SU-DHL-6 (cell line): ENCODE results near the gene IL36RN.

ENCODE experiments used
- H2AFZ ChIP-seq: fragments of 200-600 bp; sonication (generic); 2 replicates; pipeline ENCODE4 v1.6.1; 2014; ENCODE audit warnings: low read depth, mild to moderate bottlenecking, moderate library complexity, mixed read lengths, antibody characterized with exemption, low read length; ENCODE audit not compliant: severe bottlenecking
- H3F3A ChIP-seq: fragments of 200-600 bp; shearing (Covaris generic); 2 replicates; pipeline ENCODE4 v1.6.0; 2016; ENCODE audit warnings: antibody characterized with exemption, mild to moderate bottlenecking; ENCODE audit not compliant: insufficient read depth
- H3K27ac ChIP-seq: fragments of 200-600 bp; sonication (generic); 2 replicates; pipeline ENCODE4 v1.5.1; 2016; ENCODE audit warnings: low read depth, mild to moderate bottlenecking, low read length, moderate library complexity, mixed read lengths
- H3K27me3 ChIP-seq: fragments of 200-600 bp; sonication (generic), shearing (Covaris generic); 2 replicates; pipeline ENCODE4 v1.6.0; 2014; ENCODE audit warnings: mild to moderate bottlenecking, low read length
- H3K36me3 ChIP-seq: fragments of 200-600 bp; sonication (generic); 2 replicates; pipeline ENCODE4 v1.6.1; 2014; ENCODE audit warnings: mild to moderate bottlenecking, low read length, mixed read lengths
- H3K4me2 ChIP-seq: fragments of 300-600, 200-600 bp; shearing (Covaris generic), sonication (generic); 2 replicates; pipeline ENCODE4 v1.6.0; 2014; ENCODE audit warnings: low read length, low read depth, mild to moderate bottlenecking; ENCODE audit not compliant: poor library complexity, severe bottlenecking
- H3K4me3 ChIP-seq: fragments of 200-600 bp; sonication (generic); 2 replicates; pipeline ENCODE4 v1.5.1; 2014; ENCODE audit warnings: antibody characterized with exemption, low read length, mild to moderate bottlenecking, mixed read lengths; ENCODE audit not compliant: insufficient read depth, poor library complexity, severe bottlenecking
- H3K79me2 ChIP-seq: fragments of 200-600 bp; sonication (generic); 2 replicates; pipeline ENCODE4 v1.6.1; 2014; ENCODE audit warnings: mild to moderate bottlenecking, low read length, moderate library complexity; ENCODE audit not compliant: insufficient read depth
- H3K9ac ChIP-seq: fragments of 200-600 bp; sonication (generic); 2 replicates; pipeline ENCODE4 v1.7.0; 2014; ENCODE audit warnings: mild to moderate bottlenecking, low read length
- H3K9me2 ChIP-seq: fragments of 200-600 bp; sonication (generic); replicated peaks from 2 replicates; pipeline ENCODE4 v1.6.1; 2014; ENCODE audit warnings: low read length; ENCODE audit not compliant: insufficient read depth
- H3K9me3 ChIP-seq: fragments of 200-600 bp; sonication (generic); 2 replicates; pipeline ENCODE4 v1.6.1; 2014; ENCODE audit warnings: low read length, mixed read lengths; ENCODE audit not compliant: insufficient read depth
- H4K20me1 ChIP-seq: fragments of 200-600 bp; sonication (generic); 2 replicates; pipeline ENCODE4 v1.6.1; 2014; ENCODE audit warnings: low read depth, mild to moderate bottlenecking, antibody characterized with exemption, low read length, moderate library complexity, mixed read lengths
- CTCF ChIP-seq: fragments of 200-600 bp; sonication (generic); IDR thresholded peaks from one replicate; pipeline ENCODE4 v1.5.1; 2017; ENCODE audit warnings: antibody characterized with exemption, mild to moderate bottlenecking, low read length, moderate library complexity; ENCODE audit not compliant: insufficient read depth, poor library complexity, severe bottlenecking
- EZH2phosphoT487 ChIP-seq: fragments of 200-600 bp; sonication (generic), shearing (Covaris generic); conservative IDR thresholded peaks from 2 replicates; pipeline ENCODE4 v1.6.1; 2018; ENCODE audit warnings: mild to moderate bottlenecking, antibody characterized with exemption, low read length, moderate library complexity, mixed read lengths

Gene IL36RN

DNA sequence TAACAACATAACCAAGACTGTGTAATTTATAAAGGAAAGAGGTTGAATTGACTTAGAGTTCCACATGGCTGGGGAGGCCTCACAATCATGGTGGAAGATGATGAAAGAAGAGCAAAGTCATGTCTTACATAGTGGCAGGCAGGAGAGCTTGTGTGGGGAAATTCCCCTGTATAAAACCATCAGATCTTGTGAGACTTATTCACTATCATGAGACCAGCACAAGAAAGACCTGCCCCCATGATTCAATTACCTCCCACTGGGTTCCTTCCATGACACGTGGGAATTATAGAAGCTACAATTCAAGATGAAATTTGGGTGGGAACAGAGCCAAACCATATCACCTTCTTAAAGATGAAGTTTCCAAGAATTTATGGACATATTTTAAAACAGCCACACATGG, 2.5 kb upstream of the IL36RN start:
- Histone ChIP-seq H3K27me3 (no peaks in the 10 kb centered on the region), H3K4me3 (no peak overlapping the region), H3K9me2 (no peaks in the 10 kb centered on the region), H3K4me2 (no peak overlapping the region), H3K9ac (no peak overlapping the region), H2AFZ (no peak overlapping the region), H3K36me3 (no peaks in the 10 kb centered on the region), H3K79me2 (no peaks in the 10 kb centered on the region), H3K9me3 (peaks cover 10% of the 10 kb centered on the region; the same call in 1 of the 2 replicates), H3F3A (no peaks in the 10 kb centered on the region), H3K27ac (no peak overlapping the region), H4K20me1 (no peaks in the 10 kb centered on the region)
- TF ChIP-seq CTCF: no peak
- no peak for TF ChIP-seq EZH2phosphoT487

DNA sequence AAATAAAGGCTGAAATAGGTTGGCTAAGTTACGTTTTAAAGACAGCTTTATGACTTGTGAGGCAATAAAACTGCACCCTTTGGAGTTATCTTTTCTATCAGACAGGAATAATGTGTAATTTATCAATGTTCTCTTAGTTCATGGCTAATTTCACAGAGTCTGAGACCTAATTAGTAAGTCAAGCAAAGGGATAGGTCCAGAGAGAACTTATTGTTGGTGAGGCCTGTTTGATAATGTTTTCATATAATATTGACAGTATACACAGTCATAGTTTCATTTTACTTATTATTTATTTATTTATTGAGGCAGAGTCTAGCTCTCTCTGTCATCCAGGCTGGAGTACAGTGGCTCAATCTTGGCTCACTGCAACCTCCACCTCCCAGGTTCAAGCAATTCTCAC, 1.9 kb upstream of the IL36RN start:
- no peaks in the 10 kb centered on the region for H3K27me3 ChIP-seq
- H3K79me2 ChIP-seq: no peaks in the 10 kb centered on the region
- H3K4me3 ChIP-seq: no peak overlapping the region
- H3K9me3 ChIP-seq: peaks cover 10% of the 10 kb centered on the region; the same call in 1 of the 2 replicates
- H4K20me1 ChIP-seq: no peaks in the 10 kb centered on the region
- H3K9me2 ChIP-seq: no peaks in the 10 kb centered on the region
- no peak overlapping the region for H2AFZ ChIP-seq
- no peak overlapping the region for H3K4me2 ChIP-seq
- no peak for TF ChIP-seq CTCF
- TF ChIP-seq EZH2phosphoT487: no peak
- H3K27ac ChIP-seq: no peak overlapping the region
- H3K9ac ChIP-seq: no peak overlapping the region
- H3F3A ChIP-seq: no peaks in the 10 kb centered on the region
- no peaks in the 10 kb centered on the region for H3K36me3 ChIP-seq

- no peak overlapping the region for H3K4me2 ChIP-seq
- H3K79me2 ChIP-seq: no peaks in the 10 kb centered on the region
- H2AFZ ChIP-seq: no peak overlapping the region
- no peaks in the 10 kb centered on the region for H3K27me3 ChIP-seq
- H3K9me3 ChIP-seq: peaks cover 10% of the 10 kb centered on the region; the same call in 1 of the 2 replicates
- no peak overlapping the region for H3K9ac ChIP-seq
- TF ChIP-seq CTCF (no peak), EZH2phosphoT487 (no peak)
- no peak overlapping the region for H3K27ac ChIP-seq
- H3K4me3 ChIP-seq: no peak overlapping the region
- H4K20me1 ChIP-seq: no peaks in the 10 kb centered on the region
- H3F3A ChIP-seq: no peaks in the 10 kb centered on the region
- H3K36me3 ChIP-seq: no peaks in the 10 kb centered on the region
- no peaks in the 10 kb centered on the region for H3K9me2 ChIP-seq
These were observed 495 bp upstream of the IL36RN start for GRCh38 chr2:113058411-113058994.
